OCI-LY7 (cell line): Measurements from ENCODE around the gene AUTS2.

Experiments used
- EZH2phosphoT487 ChIP-seq: fragments of 200-600 bp; sonication (generic); IDR thresholded peaks from 2 replicates; pipeline ENCODE4 v1.6.1; 2018; ENCODE audit warnings: low read depth, borderline replicate concordance, mild to moderate bottlenecking, mixed run types, antibody characterized with exemption, low read length, moderate library complexity, mixed read lengths
- TF ChIP-seq, protein P1 (sequence below): fragments of 200-600 bp; sonication (generic); conservative IDR thresholded peaks from 2 replicates; pipeline ENCODE4 v1.5.1; 2014; ENCODE audit warnings: mild to moderate bottlenecking, antibody characterized with exemption, low read length, moderate library complexity, mixed read lengths

DNA sequence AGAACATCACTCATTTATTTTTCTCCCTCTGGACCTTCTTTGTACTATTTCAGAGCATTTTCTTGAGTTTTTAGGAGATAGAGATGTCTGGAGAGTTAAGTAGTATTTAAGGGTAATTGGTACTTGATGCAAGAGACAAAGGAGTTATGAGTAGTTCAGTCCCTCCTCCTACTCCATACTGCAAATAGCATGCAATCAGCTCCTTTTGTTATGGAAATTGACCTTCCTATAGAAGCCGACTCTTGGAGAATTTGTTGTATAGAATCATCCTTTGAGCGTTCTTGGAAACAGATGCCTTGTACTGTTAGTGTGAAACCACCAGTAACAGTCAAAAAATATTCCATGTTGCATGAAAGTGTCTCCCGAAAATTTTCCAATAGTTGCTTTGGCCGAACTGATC, 1105.5 kb downstream of the AUTS2 start:
- TF ChIP-seq, protein P1, sequence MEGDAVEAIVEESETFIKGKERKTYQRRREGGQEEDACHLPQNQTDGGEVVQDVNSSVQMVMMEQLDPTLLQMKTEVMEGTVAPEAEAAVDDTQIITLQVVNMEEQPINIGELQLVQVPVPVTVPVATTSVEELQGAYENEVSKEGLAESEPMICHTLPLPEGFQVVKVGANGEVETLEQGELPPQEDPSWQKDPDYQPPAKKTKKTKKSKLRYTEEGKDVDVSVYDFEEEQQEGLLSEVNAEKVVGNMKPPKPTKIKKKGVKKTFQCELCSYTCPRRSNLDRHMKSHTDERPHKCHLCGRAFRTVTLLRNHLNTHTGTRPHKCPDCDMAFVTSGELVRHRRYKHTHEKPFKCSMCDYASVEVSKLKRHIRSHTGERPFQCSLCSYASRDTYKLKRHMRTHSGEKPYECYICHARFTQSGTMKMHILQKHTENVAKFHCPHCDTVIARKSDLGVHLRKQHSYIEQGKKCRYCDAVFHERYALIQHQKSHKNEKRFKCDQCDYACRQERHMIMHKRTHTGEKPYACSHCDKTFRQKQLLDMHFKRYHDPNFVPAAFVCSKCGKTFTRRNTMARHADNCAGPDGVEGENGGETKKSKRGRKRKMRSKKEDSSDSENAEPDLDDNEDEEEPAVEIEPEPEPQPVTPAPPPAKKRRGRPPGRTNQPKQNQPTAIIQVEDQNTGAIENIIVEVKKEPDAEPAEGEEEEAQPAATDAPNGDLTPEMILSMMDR: no peak
- TF ChIP-seq EZH2phosphoT487: no peak
